CD4-positive, alpha-beta T cell treated with Interleukin-21 for 1 hour (primary cell): ENCODE measurements around the gene DNAH2.

ENCODE experiments used
- DNase-seq: peaks from one replicate; pipeline ENCODE4 v3.0.0-alpha.2; 2020

Gene DNAH2

GRCh38 chr17:7840875-7841274 is 123.3 kb downstream of the DNAH2 start:
- no peak for DNase-seq

- DNase-seq, result peak; percentile 93
Measured at GRCh38 chr17:7841396-7841914, 123.9 kb downstream of the DNAH2 start.

- DNase-seq, result peak; percentile 88
Measured at GRCh38 chr17:7841915-7842379, 124.4 kb downstream of the DNAH2 start.

GRCh38 chr17:7842380-7843256 is 125.1 kb downstream of the DNAH2 start:
- peak; percentile 99 for DNase-seq

GRCh38 chr17:7843257-7843535 is 125.7 kb downstream of the DNAH2 start:
- no peak for DNase-seq

- DNase-seq, result peak; percentile 96
Measured at GRCh38 chr17:7843536-7844291, 126.2 kb downstream of the DNAH2 start.

- DNase-seq, result peak; percentile 93
Measured at GRCh38 chr17:7844292-7845154, 127.0 kb downstream of the DNAH2 start.

- DNase-seq, result peak; percentile 17
Measured at GRCh38 chr17:7845359-7846062, 128.0 kb downstream of the DNAH2 start.

- DNase-seq, result peak; percentile 10
Measured at GRCh38 chr17:7846063-7846735, 128.7 kb downstream of the DNAH2 start.

GRCh38 chr17:7846765-7847661 is 129.5 kb downstream of the DNAH2 start:
- DNase-seq, result peak; percentile 25

GRCh38 chr17:7848131-7848579 is 130.6 kb downstream of the DNAH2 start:
- no peak for DNase-seq

GRCh38 chr17:7848739-7849129 is 131.2 kb downstream of the DNAH2 start:
- no peak for DNase-seq

- no peak for DNase-seq
Measured at GRCh38 chr17:7849130-7849750, 131.7 kb downstream of the DNAH2 start.

GRCh38 chr17:7849751-7850504 is 132.4 kb downstream of the DNAH2 start:
- peak; percentile 20 for DNase-seq

- no peak for DNase-seq
Measured at GRCh38 chr17:7850701-7851437, 133.3 kb downstream of the DNAH2 start.

- peak; percentile 94 for DNase-seq
Measured at GRCh38 chr17:7851438-7852261, 134.1 kb downstream of the DNAH2 start.

GRCh38 chr17:7852262-7852670 is 134.7 kb downstream of the DNAH2 start:
- no peak for DNase-seq
